GM21381 (cell line): ENCODE results near the gene CDON.

ENCODE experiments used
- ATAC-seq: cut with Tn5 transposase; IDR thresholded peaks from one replicate; pipeline ENCODE4 v1.9.1; 2021; ENCODE audit warnings: mild to moderate bottlenecking, moderate library complexity; ENCODE audit not compliant: unreplicated experiment

CDON gene

GRCh38 chr11:126082251-126083109, 19.8 kb upstream of the CDON start:
- ATAC-seq, result no peak

GRCh38 chr11:126081915-126082250, 19.2 kb upstream of the CDON start:
- no peak for ATAC-seq

DNA sequence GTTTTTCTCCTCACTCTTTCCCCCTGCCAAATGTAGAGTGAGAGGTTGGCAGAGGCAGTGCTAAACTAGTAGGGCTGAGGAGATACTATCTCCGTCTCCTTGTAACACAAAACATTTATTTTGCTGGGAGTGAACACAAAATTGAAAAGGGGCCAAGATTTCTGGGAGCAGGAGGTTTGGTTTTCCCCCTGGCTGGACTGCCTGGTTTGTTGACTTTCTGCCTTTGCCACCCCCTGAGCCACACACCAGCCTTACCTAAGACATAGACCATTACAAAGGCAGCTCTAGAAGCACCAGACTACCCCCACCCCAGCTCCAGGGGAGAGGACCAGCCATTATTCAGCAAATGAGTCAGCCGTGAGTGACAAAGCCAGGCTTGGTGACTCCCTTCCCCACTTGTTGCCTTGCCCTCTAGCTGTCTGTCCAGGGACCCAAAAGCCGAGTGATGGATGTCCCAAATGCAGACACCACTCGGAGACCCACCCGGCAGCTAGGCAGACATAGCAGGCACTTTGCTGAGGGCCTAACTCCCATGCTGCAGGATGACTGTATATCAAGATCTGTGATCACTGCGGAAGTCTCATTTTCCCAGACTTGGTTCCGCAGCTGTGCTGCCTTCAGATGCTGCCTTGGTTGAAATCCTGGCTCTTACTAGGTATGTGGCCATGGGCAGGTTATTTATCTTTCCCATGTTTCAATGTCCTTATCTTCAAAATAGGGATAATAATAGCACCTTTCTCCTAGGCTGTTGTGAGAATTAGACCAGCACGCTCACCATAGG, 17.7 kb upstream of the CDON start:
- ATAC-seq, result no peak

DNA sequence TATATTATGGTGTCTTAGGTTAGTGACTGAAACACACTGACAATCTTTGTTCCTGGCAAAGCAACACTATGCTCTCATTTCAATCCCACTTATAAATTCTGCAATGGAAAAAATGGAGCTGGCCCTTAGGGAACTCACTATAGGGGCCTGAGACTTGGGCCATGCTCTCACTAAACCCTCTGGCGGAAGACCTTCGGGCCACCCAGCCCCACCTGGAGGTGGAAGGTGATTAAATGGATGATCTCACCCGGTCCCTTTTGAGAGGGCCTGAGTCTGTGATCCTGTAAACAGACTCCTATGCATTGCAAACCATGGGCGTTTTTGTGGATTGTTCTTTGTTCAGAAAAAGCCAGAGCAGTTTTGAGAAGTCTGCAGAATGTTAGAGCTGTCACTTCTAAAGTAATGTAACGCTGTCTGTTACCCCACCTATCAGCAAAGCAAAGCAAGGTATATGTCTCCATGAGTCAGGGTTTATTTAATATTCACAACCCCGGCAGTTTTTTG, 17.0 kb upstream of the CDON start:
- ATAC-seq, result no peak

DNA sequence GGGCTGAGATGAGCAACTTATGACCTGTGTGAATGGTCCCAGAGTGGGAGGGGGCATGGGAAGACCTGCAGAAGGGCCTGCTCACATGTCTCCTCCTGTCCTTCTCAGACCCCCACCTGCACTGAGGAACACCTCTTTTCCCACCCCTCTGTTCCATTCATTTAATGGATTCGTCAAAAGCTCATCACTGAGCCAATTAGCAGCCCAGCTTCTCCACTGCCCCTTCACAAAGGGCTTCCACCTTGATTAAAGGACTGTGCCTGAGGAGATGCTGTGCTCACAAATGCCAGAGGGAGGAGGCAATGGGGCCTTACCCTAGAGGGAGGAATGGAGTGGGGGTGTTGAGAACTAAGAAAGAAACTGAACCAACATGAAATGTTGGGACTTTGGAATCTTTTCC, 14.0 kb upstream of the CDON start:
- ATAC-seq, result no peak

DNA sequence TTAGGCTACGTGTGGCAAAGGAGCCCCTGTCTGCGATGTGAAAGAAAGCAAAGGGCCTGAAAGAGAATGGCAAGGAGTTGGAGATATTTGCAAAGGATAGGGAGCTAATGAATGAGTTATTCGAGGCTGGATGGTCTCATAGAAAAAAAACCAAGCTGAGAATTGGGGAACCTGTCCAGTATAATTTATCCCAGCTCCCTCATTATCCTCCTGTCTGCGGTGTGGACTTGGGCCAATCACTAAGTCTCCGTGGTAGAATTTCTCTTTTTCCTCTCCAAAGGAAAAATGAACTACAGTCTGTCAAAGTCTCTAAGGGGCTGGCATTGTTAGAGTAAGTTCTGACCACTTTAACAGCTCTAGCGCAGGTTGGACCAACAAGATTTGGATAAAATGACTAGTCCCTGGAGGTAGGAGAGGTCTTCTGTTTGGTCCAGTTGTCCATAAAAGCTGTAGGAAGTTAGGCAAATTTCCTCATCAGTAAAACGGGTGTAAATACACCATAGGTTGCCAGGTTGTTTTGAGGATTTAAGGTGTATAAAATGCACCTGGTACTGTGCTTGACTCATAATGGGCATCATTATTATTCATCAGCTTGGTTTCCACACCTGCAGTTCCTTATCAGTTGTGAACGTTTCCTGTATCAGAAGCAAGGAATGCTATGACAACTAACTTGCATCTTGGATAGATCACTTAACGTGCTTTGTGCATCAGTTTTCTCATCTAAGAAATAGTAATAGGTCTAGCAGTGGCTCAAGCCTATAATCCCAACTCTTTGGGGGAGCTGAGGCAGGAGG, 10.3 kb upstream of the CDON start:
- no peak for ATAC-seq

DNA sequence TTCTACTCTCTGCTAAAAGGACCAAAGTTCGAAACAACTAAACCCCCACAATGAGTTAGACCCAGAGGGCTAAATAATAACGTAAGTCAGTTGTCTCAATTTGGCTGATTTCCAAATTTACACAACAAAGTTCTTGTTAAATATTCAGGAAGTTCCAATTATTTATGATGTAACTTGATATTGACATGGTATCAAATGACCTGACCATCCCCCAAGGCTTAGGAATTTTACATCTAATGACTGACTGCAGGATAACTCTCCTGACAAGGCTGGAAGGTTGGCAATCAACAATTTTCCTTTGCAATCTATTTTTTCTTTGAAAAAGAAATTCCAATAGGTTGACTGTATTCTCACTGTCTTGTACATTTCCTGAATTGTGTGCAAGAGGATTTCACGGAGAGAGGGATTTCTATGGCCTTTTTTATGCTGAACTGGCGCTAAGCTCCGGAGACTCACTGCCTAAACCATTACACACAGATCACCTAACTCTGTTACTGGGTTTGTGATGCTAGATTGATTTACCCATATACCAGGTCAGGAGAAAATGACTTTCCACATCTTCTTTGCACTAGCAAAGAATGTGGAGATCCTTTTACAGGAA, 9.6 kb upstream of the CDON start:
- no peak for ATAC-seq

GRCh38 chr11:126063507-126063852, 814 bp upstream of the CDON start:
- no peak for ATAC-seq

DNA sequence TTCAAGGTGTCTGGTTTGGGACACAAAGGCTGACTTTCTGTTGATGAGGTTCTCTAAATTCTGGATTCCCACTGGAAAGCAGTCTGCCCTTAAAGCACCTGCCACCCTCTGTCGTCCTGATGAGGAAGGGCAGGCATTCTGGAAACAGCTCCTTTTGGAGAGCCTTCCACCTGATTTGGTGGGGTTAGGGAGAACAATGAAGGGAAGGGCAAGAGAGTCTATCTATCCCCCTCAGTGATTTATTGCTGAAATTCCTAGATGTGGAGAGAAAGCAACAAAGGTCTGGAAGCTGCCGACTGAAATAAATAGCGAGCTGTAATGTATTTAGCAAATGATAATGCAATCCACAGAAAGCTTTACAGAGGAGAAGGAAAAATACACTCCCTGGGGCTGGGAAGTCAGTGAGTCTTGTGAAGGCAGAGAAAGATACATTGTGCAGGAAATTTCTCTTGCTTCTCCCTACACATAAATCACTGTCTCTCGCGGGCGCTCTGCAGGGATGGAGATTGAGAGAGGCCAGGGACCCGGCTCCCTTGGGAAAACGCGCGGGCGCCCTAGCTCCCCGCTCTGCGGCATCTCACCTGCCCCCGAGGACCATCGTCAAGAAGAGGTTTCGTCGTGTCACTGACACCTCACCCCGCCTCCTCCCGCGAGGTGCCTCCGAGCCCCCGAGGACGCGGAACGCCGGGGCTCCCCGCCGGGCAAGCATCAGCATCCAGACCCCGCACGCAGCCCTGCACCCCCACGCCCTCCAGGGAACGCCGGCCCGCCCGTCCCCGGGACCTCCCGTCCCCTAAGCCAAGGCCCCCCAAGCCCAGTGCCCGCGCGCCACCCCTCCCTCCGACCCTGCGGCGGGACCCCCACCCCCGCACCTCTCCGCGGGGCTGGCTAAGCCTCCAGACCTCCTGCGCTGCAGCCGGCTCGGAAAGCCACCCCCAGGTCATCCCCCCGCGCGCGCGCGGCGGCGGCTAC, 673 bp downstream of the CDON start:
- ATAC-seq, result no peak

DNA sequence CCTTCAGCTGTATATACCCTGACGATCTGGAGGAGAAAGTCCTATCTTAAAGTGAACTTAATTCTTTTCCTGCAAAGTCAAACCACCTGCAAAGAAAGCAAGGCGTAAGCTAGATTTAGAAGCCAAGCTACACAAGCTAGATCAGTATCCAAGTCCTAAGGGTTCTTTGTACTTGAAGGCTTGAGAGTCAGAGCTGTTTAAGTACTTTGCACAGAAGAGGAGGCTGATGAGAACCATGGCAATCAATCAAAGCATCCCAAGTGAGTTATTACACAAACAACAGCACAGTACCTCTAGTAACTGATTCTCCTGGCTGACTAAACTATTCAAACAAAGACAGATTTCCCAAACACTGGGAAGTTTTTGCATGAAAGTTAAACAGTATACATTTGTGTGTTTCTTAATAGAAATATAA, 1.9 kb downstream of the CDON start:
- no peak for ATAC-seq

- ATAC-seq, result no peak
Observed at GRCh38 chr11:126059238-126059781, 3.4 kb downstream of the CDON start.

DNA sequence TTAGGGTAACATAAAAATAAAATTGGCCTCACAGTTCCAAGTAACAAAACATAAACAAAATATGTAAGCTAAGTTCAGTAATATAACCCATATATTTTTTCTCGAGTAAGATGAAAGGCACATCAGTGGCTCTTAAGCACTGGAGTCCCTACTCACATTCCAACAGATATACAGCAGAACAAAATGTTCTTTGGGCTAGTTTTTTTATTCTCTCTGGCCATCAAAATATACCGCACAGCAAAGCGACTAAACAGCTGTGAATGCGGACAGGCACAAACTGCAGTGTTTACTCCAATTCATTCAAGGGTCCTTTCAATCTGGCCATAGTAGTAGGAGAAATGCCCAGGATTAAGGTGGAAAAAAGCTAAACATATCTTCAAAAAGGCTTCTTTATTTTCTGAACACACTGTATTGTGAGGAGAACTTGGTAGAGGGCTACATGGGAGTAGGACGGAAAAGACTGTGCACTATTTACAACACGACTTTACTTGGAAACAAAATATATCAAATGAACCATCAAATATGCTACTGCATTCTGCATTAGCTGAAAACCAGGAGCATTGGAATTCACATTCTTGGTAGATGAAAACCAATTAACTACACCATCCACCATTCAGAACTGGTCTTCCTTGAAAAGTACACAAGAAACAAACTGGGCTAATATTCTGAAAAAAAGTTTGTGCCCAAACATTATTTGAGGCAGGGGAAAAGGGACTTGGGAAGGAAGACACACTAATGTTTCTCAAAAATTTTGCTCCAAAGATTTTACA, 4.4 kb downstream of the CDON start:
- no peak for ATAC-seq

- no peak for ATAC-seq
Observed at GRCh38 chr11:126054882-126055281, 7.8 kb downstream of the CDON start.

DNA sequence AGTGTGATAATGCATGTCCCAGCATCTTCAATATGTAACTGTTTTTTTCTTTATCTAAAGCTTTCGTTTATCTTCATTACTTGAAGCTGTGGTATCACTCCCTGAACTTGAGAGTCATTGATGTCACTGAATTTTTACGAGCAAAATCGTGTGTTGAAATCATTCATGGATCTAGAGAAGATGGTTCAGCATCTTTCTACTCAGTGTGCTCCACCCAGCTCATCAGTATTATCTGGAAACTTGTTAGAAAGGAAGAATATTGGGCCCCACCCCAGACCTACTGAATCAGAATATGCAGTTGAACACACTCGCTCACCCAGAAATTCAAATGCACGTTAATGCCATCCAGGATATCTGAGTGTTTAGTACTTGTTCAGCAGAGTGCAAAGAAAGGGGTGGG, 8.3 kb downstream of the CDON start:
- ATAC-seq, result no peak

DNA sequence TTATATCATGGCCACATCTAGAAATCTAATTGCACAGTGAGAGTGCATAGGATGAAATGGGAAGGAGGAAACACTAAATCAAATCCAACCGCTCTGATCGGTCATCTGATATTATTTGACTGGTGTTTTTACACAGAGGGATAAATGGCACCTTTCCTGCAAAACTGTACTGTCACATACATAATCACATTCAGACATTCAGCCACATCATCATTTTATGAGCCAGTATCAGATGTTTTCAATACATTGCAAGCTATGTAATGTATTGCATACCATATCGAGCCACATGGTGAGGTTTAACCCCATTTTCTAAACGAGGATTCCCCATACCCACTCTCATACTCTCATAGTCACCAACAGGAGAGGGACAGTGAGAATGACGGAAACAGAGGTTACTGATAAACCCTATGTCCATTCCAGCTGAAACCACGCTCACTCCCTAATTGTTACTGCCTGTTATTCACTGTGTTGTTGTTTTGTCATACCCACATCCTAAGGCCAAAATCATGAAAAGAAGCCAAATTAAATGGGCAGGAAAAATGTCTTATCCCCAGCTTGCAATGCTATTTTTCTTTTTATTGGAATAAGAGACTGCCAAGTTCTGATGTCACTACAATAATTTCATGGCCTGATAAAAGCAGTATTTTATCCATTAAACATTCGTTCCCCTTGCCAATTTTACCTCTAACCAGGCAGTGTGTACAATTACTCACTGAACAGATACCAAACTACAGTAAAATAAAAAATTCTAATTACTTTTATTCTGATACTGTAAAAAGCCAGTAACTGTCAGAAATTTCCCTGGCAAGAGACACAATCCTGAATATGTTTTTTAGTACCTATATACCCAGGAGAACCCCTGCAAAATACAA, 9.0 kb downstream of the CDON start:
- ATAC-seq, result no peak

DNA sequence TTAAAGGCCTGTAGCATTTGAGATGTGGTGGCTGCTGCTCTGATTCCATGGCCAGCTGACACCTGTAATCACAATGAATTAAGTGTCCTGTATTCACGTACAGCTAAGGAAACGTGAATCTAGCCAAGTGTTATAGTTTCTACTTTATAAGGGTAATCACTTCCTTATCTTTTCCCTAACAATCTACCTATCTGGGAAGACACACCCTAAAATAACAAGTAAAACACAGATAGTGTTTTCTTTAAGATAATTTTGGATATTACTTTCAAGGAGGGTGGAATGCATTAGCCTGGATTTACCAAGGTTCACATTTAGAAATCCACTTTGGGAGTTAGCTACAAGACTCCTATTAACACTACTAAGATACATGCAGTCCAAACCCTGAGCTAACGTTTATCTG, 11.5 kb downstream of the CDON start:
- no peak for ATAC-seq

DNA sequence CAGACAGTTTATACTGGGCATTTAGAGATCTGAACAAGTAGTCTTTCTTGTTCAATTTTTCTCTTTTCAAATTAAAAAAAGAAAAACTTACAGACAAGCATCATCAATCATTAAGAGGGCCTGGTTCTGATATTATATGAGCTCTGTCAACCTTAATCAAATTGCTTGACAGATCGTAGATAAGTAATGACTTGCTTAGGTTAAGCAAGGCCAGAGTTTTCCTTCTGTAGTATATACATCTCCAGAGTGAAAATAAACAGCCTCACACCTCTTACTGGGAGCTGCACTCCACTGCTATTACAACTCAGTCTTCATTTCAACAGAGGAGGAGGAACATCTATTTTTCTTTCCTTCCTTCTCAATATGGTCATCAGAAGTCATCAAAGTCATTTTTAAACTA, 13.5 kb downstream of the CDON start:
- ATAC-seq, result no peak

GRCh38 chr11:126048197-126048596, 14.5 kb downstream of the CDON start:
- no peak for ATAC-seq
